HG02763 (cell line): ENCODE measurements around the gene PPP5C.
"Not testable (repeated sequence)": the region's sequence is repeated elsewhere in the genome, so short reads cannot be mapped to it uniquely, and the experiment has no call there.

Experiments used
- ATAC-seq: cut with Tn5 transposase; IDR thresholded peaks from one replicate; pipeline ENCODE4 v1.9.1; 2021; ENCODE audit warnings: mild to moderate bottlenecking, moderate library complexity; ENCODE audit not compliant: unreplicated experiment

PPP5C gene

DNA sequence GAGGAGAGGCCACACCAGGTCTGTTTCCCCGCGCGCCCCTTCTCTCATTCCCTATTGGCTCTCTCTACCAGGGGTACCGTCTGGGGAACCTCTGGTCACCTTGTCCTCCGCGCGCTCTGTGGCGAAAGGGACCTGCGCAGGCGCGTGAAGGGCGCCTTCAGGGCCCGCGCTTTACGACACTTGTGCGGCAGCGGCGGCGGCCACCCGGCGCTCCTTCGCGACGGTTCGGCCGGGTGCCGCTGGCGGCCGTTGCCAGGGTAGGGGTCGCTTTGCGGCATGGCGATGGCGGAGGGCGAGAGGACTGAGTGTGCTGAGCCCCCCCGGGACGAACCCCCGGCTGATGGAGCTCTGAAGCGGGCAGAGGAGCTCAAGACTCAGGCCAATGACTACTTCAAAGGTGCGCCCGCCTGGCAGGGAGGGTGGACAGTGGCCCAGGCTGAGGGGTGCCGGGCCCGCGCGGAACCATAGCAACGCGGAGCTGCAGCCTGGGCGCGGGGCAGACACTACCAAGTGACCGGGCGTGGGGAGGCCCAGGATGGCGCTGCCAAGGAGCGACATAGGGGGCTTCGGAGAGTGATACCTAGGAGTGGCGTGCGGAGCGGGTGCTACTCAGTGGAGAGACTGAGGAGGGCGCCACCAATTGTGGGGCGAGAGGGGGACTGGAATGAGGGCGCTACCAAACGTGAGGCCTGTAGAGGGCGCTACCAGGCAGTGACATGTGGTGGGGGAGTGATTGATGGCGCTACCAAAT, at the start of gene PPP5C:
TSS of gene PPP5C (plus strand) at position 267 of the 751 bp plus-strand sequence. CDS start at position 277, 10 bp downstream.
- ATAC-seq, result peak; percentile 52

DNA sequence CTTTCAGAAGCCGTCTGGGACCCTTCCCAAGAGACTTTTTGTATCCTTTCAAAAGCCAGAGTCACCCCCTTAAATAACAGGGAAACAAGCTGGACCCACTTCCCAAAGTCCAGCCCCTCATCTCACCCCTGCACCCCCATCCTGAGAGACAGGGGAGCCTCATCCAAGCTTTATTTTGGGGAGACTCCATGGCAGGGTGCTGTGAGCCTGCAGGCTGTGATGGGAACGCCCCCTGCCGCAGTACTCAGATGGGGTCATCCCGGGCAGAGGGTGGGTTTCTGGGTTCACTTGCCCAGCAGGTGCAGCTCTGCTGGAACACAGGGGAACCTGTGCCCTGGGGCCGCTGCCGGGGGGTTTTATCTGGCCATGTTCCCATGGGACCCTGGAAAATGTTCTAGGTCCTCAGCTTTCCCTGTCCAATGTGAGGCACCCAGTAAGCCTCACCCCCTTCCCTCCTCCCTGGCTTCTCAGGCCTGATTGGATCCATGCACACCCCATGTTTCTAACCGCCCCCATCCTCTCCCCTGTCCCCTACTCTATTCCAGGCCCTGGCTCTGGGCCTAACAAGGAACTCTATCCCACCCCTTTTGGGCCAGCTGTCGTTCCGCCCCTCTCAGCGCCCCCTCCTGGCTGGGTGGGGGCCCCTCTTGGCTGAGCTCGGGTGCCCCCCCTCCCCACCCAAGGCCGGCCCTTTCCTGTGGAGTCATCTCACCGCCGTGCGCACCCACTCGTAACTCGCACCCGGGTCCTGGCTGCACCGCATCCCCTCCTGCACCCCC, 49.0 kb upstream of the PPP5C start:
- no peak for ATAC-seq

DNA sequence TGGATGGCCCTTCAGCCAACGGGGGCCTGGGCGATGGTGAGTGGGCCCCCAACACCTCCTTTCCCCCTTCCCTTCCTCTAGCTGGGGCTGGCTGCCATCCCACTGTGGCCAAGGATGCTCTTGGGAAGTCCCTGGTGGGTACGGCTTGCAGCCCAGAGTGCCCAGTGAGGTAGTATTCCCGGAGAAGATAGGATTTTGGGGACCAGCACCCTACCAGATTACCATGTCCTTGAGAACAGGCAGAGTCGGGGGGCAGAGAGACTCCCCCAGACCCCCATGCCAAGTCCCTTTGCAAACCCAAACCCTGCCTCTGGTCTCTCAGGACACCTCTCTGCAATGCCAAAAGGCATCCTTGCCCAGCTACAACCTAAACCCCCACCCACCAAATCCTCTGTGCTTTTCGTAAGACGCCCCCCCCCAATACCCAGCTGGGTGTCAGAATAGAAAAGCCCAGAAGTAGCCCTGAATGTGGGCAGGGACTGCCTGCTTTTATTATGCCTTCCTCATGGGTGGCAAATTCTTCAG, 48.3 kb upstream of the PPP5C start:
- ATAC-seq, result no peak

- ATAC-seq, result no peak
Measured at GRCh38 chr19:46299004-46299509, 47.8 kb upstream of the PPP5C start.

- no peak for ATAC-seq
Measured at GRCh38 chr19:46299695-46300094, 47.2 kb upstream of the PPP5C start.

GRCh38 chr19:46303322-46303690, 43.6 kb upstream of the PPP5C start:
- no peak for ATAC-seq

- no peak for ATAC-seq
Measured at GRCh38 chr19:46303691-46304397, 43.0 kb upstream of the PPP5C start.

GRCh38 chr19:46306501-46306900, 40.4 kb upstream of the PPP5C start:
- ATAC-seq, result no peak

GRCh38 chr19:46308510-46308909, 38.4 kb upstream of the PPP5C start:
- no peak for ATAC-seq

GRCh38 chr19:46309056-46309455, 37.8 kb upstream of the PPP5C start:
- ATAC-seq, result no peak

DNA sequence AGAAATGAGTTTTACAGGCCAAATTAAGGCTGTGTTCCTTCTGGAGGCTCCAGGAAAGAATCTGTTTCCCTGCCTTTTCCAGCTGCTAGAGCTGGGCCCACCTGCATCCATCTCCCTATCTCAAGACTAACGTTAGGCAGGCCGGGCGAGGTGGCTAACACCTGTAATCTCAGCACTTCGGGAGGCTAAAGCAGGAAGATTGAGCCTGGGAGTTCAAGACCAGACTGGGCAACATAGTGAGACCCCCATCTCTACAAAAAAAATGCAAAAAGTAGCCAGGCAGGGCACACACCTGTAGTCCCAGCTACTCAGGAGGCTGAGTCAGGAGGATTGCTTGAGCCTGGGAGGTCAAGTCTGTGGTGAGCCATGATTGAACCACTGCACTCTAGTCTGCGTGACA, 35.4 kb upstream of the PPP5C start:
- no peak for ATAC-seq

- ATAC-seq, result not testable (repeated sequence)
Measured at GRCh38 chr19:46313540-46314469, 33.1 kb upstream of the PPP5C start.

DNA sequence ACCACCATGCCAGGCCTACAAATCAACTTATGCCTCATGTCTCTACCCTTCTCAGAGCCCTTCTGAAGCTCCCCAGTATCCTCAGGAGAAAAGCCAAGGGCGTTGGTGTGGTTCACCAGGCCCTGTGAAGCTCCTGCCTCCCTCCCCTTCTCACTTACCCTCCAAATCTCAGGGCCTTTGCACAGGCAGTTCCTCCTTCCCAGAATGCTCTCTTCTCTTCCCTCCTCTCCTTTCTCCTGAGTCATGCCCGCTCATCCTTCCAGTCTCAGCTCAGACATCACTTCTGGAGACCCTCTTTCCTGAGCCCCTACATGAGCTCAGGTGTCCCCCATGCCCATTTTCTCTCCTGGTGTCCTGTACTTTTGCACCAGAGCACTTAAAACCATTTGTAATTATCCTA, 29.5 kb upstream of the PPP5C start:
- no peak for ATAC-seq

DNA sequence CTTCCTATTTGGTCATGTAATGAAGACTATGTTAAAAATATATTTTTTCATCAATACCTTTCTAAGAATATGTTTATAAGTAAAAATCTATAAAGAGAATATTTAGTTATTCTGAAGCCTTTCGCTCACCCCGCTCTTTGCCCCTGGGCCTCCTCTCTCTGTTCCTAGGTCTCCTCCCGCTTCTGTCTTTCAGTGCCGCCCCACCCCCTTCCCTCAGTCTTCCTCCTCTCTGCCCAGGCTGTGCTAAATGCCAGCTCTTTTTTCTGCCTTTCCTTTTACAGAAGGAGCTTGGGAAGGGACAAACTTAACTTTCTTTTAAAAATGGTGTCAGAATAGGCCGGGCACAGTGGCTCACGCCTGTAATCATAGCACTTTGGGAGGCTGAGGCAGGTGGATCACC, 27.3 kb upstream of the PPP5C start:
- no peak for ATAC-seq

GRCh38 chr19:46320559-46320958, 26.3 kb upstream of the PPP5C start:
- ATAC-seq, result no peak

- no peak for ATAC-seq
Measured at GRCh38 chr19:46321653-46322052, 25.2 kb upstream of the PPP5C start.

GRCh38 chr19:46323227-46323626, 23.7 kb upstream of the PPP5C start:
- ATAC-seq, result not testable (repeated sequence)

GRCh38 chr19:46324277-46324676, 22.6 kb upstream of the PPP5C start:
- no peak for ATAC-seq

DNA sequence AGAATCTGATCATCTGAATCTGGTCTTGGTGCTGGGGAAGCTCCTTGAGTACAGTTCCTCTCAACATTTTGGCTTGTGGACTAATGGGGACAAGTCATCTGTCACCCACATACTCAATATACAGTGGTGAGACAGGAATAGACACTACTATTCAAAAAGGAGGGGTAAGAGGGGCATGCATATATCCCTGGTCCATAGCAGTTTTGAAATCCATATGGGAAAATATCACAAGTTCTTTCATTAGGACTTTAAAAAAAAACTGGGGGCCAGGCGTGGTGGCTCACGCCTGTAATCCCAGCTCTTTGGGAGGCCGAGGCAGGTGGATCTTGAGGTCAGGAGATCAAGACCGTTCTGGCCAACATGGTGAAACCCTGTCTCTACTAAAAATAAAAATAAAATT, 20.3 kb upstream of the PPP5C start:
- no peak for ATAC-seq

DNA sequence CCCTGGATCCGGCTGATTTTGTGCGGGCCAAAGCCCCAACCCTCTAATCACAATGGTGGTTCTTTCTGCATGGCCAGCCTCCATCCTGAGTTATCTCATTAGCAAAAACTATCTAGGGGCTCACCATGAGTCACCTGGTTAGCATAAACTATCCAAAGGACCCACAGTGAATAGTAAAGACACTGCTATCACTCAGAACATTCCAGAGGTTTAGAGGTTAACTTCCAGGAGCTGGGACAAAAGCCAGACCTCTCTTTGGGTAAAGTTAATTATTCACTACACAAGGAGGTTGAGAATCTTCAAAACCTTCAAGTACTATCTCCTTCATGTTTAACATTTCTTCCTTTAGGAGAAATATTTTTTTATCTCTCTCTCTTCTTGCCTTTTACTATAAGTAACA, 18.8 kb upstream of the PPP5C start:
- no peak for ATAC-seq
